NCI-H526 (cell line): ENCODE measurements around the gene KIDINS220.

Source experiments
- DNase-seq, 2 experiments: peaks; one replicate each; lab custom pipeline; 2025; lab: John Stamatoyannopoulos, UW

KIDINS220 gene

GRCh38 chr2:8836971-8837794, at the start of gene KIDINS220:
Gene KIDINS220, minus strand, starts transcription at chr2:8837613. Its CDS starts 10,520 bp downstream, at chr2:8827093.
- peak; percentile 38 to 88 for DNase-seq

GRCh38 chr2:8886876-8887275, 49.5 kb upstream of the KIDINS220 start:
- no peak for DNase-seq

DNA sequence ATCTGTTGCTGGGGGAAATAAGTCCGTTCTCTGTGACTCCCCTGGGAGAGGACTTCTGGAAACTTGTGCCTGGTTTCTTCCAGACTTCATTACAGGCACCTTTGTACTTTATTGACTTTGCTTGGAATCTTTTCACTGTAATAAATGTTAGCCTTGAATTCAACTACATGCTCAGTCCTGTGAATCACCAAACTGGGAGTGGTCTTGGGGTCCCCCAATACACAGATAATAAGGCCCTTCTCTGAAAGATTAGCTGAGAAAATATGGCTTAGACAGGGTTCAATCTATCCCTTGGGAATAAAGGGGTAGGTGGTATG, 48.7 kb upstream of the KIDINS220 start:
- peak in 1 of 2 experiments; percentile 35 for DNase-seq

- peak; percentile 82 to 92 for DNase-seq
Measured at GRCh38 chr2:8885449-8886201, 48.2 kb upstream of the KIDINS220 start.

- DNase-seq = peak in 1 of 2 experiments; percentile 41
Measured at GRCh38 chr2:8884812-8885211, 47.4 kb upstream of the KIDINS220 start.

- peak in 1 of 2 experiments; percentile 37 for DNase-seq
Measured at GRCh38 chr2:8882094-8882493, 44.7 kb upstream of the KIDINS220 start.

GRCh38 chr2:8877894-8878293, 40.5 kb upstream of the KIDINS220 start:
- DNase-seq = no peak

- no peak for DNase-seq
Measured at GRCh38 chr2:8877332-8877731, 39.9 kb upstream of the KIDINS220 start.

GRCh38 chr2:8876628-8877027, 39.2 kb upstream of the KIDINS220 start:
- no peak for DNase-seq

- DNase-seq = peak; percentile 83 to 93
Measured at GRCh38 chr2:8872821-8873432, 35.5 kb upstream of the KIDINS220 start.

GRCh38 chr2:8870441-8870840, 33.0 kb upstream of the KIDINS220 start:
- DNase-seq = no peak

DNA sequence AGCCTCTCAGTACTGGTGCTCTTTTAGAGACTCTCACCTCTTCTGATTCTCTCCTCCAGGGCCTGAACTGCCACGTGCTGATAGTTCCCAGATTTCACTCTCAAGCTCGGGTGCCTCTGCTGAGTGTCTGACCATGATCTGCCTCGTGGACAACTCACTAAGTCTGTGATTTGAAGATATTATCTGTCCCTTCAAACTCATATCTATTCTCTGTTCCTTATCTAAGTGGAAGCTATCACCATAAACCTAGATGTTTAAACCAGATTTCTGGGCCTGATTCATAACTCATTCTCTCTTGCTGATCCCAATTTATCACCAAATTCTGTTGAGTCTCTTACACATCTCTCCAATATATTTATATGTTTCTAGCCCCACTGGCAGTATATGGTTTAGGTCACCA, 29.9 kb upstream of the KIDINS220 start:
- DNase-seq = no peak

DNA sequence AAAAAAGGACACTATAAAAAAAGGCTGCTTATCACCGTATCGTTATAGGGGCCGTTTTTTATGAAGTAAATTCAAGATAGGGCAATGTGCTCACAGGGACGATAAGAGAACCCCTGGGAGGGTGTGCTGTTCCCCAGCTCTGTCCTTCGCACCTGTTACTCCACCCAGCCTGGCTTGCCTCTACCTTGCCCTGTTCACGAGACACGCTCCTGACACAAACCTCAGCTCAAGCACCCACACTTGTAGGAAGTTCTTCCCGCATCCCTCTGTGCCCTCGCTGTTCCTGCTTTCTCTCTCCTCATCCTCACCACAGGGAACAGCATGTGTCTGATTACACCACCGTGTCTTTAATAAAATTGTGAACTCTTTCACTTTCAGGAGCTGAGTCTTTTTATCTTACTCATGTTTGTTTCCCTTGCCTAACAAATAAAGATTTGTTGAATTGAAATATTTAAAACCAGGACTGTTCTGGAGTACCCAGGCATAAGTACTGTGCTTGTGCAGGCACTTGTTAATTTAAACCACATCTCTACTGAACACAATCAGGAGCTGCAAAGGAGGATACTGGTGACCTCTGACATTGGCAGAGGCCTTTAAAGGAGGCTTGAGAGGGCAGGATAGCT, 26.0 kb upstream of the KIDINS220 start:
- no peak for DNase-seq

- no peak for DNase-seq
Measured at GRCh38 chr2:8862230-8862629, 24.8 kb upstream of the KIDINS220 start.

GRCh38 chr2:8861797-8862196, 24.4 kb upstream of the KIDINS220 start:
- DNase-seq = no peak

DNA sequence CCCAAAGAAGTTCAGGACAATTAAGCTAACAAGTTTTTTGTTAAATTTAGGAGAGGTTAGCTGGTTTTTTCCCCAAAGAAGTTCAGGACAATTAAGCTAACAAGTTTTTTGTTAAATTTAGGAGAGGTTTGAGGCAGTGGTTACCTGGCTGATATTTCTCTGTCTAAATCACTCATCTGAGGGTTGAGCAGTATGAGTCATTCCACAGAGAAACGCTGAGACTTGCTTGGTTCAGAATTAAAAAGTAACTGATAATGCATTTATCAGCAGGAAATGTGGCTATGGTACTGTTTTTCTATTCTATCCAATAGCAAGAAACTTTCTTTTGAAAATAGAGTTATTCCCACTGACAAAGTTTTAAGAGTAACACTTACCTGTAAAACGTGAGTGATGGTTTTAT, 22.8 kb upstream of the KIDINS220 start:
- no peak for DNase-seq

GRCh38 chr2:8858910-8859309, 21.5 kb upstream of the KIDINS220 start:
- DNase-seq = no peak

- no peak for DNase-seq
Measured at GRCh38 chr2:8858264-8858663, 20.9 kb upstream of the KIDINS220 start.

DNA sequence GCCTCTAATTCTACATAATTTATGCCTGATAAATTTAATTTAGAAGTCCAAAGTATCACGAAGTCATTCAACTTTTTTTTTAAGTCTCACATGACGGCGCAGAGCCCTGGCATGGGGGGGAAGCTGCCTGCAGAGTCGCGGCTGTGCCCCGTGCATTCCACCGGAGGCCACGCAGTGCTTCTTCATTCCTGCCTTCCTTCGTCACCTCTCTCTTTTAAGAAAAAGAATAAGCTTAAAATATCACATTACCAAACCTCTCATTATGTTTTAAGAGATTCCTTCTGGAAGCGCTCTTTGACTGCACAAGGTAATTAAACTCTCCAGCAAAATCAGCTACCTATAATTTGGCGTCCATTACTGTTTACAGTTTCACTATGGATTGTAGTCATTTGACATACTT, 20.3 kb upstream of the KIDINS220 start:
- DNase-seq = no peak

DNA sequence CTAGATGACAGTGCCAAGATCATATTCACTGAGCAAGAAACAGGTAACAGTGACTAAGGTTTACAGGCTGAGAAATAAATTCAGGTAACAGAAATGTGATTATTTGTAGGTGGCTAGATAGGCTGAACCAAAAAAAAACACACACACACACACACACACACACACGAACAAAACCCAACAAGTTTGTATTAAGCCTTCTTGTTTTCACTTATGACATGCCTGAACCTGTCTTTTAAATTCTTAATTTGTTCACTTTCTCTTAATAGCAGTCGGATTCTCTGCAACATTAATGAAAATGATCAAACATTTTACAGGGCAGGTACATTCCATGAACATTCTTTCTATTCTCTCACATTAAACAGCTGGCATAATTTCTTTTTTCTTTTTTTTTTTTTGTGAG, 18.8 kb upstream of the KIDINS220 start:
- no peak for DNase-seq

DNA sequence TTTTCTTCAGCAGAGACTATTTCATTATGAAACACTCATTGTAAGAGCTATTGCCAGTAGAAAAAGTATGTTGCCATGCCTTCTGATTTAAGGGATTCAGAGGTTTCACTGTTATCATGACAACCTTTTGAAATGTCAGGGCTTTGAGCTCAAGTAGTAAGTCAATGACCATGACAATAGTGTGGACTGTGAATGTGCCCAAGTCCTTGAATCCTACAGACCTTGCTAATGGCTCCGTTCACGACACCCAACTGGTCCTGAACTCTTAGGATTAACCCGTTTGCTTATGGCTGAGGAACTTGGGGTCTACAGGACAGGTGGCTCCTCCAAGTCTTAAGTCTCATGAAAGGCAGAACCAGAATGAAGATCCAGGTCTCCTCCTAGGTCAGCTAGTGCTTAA, 17.6 kb upstream of the KIDINS220 start:
- no peak for DNase-seq

GRCh38 chr2:8853426-8853825, 16.0 kb upstream of the KIDINS220 start:
- no peak for DNase-seq
